HEK293T (cell line): Measurements from ENCODE around the gene MID1.

Experiments used
- BHLHE40 ChIP-seq: fragments of 450-650 bp; IDR thresholded peaks from 2 replicates; pipeline ENCODE4 v1.6.1; 2016; ENCODE audit warnings: mild to moderate bottlenecking, moderate library complexity, borderline replicate concordance
- CTBP1 ChIP-seq: fragments of 450-650 bp; IDR thresholded peaks from 2 replicates; pipeline ENCODE4 v1.6.1; 2016; ENCODE audit warnings: borderline replicate concordance
- FOXA1 ChIP-seq: fragments of 450-650 bp; IDR thresholded peaks from 2 replicates; pipeline ENCODE4 v1.6.1; 2016; ENCODE audit warnings: mild to moderate bottlenecking
- FOXK2 ChIP-seq: fragments of 450-650 bp; IDR thresholded peaks from 2 replicates; pipeline ENCODE4 v1.6.1; 2016; ENCODE audit warnings: mild to moderate bottlenecking
- FOXM1 ChIP-seq: fragments of 450-650 bp; IDR thresholded peaks from 2 replicates; pipeline ENCODE4 v1.6.1; 2017; ENCODE audit warnings: mild to moderate bottlenecking, borderline replicate concordance
- HDGF ChIP-seq: fragments of 450-650 bp; IDR thresholded peaks from 2 replicates; pipeline ENCODE4 v1.6.1; 2017; ENCODE audit warnings: antibody characterized with exemption, borderline replicate concordance
- LEF1 ChIP-seq: fragments of 450-650 bp; IDR thresholded peaks from 2 replicates; pipeline ENCODE4 v1.6.1; 2017; ENCODE audit warnings: mild to moderate bottlenecking, borderline replicate concordance
- PKNOX1 ChIP-seq: fragments of 450-650 bp; IDR thresholded peaks from 2 replicates; pipeline ENCODE4 v1.6.1; 2016
- SP1 ChIP-seq: fragments of 450-650 bp; IDR thresholded peaks from 2 replicates; pipeline ENCODE4 v1.6.1; 2017
- ZNF384 ChIP-seq: fragments of 450-650 bp; IDR thresholded peaks from 2 replicates; pipeline ENCODE4 v1.6.1; 2016

GRCh38 chrX:10556405-10556804, 64.0 kb downstream of the MID1 start:
- TF ChIP-seq HDGF = no peak
- peak; percentile 73 for TF ChIP-seq PKNOX1
- TF ChIP-seq SP1 = no peak
- TF ChIP-seq FOXA1 = no peak
- TF ChIP-seq ZNF384 = no peak
- no peak for TF ChIP-seq FOXM1
- TF ChIP-seq FOXK2 = no peak
- no peak for TF ChIP-seq CTBP1
- no peak for TF ChIP-seq BHLHE40
- TF ChIP-seq LEF1 = no peak
